Activated naive CD4-positive, alpha-beta T cell treated with anti-CD3 and anti-CD28 coated beads for 36 hours (primary cell): Measurements from ENCODE around the gene TOMM34. TPM values are rescaled to one million over a fixed set of nuclear protein-coding genes. Genes with fewer than 3 reads are reported as not detected.

Source experiments
- CTCF ChIA-PET: fragments of 350-600 bp; sonication (Branson Sonifier 250); formaldehyde crosslinking; loops from one replicate; lab custom pipeline; 2021; ENCODE audit warnings: antibody characterized with exemption; lab: Charles Lee
- DNase-seq: peaks from one replicate; pipeline ENCODE4 v3.0.0-alpha.2; 2020
- H3K27ac Mint-ChIP-seq: one replicate; pipeline ENCODE4 v1.8.0; 2021; ENCODE audit warnings: mild to moderate bottlenecking, mixed read lengths
- H3K27me3 Mint-ChIP-seq: one replicate; pipeline ENCODE4 v1.8.0; 2021; ENCODE audit warnings: low read depth, mixed read lengths
- H3K36me3 Mint-ChIP-seq: one replicate; pipeline ENCODE4 v1.8.0; 2021; ENCODE audit warnings: low read depth, mixed read lengths
- H3K4me1 Mint-ChIP-seq: one replicate; pipeline ENCODE4 v1.8.0; 2021; ENCODE audit warnings: low read depth, mixed read lengths
- H3K4me3 Mint-ChIP-seq: one replicate; pipeline ENCODE4 v1.8.0; 2021; ENCODE audit warnings: mild to moderate bottlenecking, moderate library complexity, mixed read lengths
- H3K9me3 Mint-ChIP-seq: one replicate; pipeline ENCODE4 v1.8.0; 2021; ENCODE audit warnings: mixed read lengths
- intact Hi-C: fragments of 100-400 bp; cut with micrococcal nuclease; formaldehyde crosslinking; loops from one replicate; pipeline ENCODE4 v1.15.1; 2023
- total RNA-seq, 2 experiments: library from RNA; stranded (reverse); gene quantifications; one replicate each; pipeline ENCODE4 v1.2.3, GENCODE V29; 2021

TOMM34 gene
- total RNA-seq, 2 experiments from 2014 or later: 44.0 to 45.9 TPM

DNA sequence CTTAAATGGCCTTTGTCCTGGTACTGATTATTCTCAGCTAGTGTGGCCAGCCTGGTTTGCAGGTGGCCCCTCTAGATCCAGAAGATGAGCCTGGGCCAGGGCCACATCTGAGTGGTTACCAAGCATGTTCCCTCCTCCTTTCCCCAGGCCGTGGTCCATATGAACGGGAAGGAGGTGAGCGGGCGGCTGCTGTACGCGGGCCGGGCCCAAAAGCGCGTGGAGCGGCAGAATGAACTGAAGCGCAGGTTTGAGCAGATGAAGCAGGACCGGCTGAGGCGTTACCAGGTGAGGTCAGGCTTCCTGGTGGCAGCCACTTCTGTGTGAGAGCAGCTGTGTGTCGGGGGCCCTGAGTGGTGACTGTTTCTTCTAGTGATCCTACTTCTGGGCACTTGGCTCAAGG, 38.8 kb downstream of the TOMM34 start:
- Mint-ChIP-seq H3K9me3 (no peaks in the 10 kb centered on the region), H3K36me3 (peaks cover 33% of the 10 kb centered on the region), H3K27ac (no peak overlapping the region), H3K4me1 (no peaks in the 10 kb centered on the region), H3K4me3 (no peak overlapping the region), H3K27me3 (no peaks in the 10 kb centered on the region)
- no peak for DNase-seq
- CTCF ChIA-PET: no interaction called here
- intact Hi-C loops: no loop called here

DNA sequence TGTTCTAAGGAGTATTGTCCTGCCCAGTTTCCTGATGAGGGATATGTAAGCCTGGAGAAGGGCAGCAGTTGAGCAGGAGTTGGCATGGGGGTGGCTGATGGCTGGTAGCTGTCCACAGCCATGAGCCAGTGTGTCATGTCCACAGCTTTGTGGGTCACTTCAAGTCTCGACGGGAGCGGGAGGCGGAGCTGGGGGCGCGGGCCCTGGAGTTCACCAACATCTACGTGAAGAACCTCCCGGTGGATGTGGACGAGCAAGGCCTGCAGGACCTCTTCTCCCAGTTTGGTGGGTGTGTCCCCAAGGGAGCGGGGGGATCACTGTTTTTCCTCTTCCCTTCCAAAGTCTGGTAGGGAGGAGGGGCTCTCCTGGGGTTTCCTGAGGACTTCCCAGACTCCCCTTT, 41.4 kb downstream of the TOMM34 start:
- peaks cover 38% of the 10 kb centered on the region for H3K36me3 Mint-ChIP-seq
- H3K4me1 Mint-ChIP-seq: peaks cover 12% of the 10 kb centered on the region
- H3K27me3 Mint-ChIP-seq: no peaks in the 10 kb centered on the region
- no peak for DNase-seq
- CTCF ChIA-PET: interaction anchor here (1.0 kb wide), 1 partner anchor 177 kb away, joined by 3 read pairs; no protein-coding TSS in a partner anchor
- H3K4me3 Mint-ChIP-seq: no peak overlapping the region
- H3K9me3 Mint-ChIP-seq: no peaks in the 10 kb centered on the region
- H3K27ac Mint-ChIP-seq: no peak overlapping the region
- intact Hi-C loops: no loop called here

DNA sequence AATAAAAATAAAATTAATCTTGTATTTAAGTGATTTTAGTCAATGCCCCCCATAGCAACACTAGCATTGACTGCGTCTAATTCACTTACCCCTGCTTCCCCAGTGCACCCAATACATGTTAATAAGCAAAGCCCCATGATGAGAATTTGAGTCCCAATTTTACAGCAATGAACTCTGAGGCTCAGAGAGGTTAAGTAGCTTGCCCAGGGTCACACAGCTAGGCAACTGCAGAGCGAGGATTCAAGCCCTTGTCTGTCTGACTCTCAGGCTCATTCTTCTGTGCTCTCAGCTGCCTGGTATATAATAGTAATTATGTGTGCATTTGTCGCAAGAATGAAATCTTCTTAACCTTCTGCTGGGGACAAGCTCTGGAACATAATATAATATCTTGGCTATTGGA, 41.9 kb downstream of the TOMM34 start:
- H3K9me3 Mint-ChIP-seq: no peaks in the 10 kb centered on the region

DNA sequence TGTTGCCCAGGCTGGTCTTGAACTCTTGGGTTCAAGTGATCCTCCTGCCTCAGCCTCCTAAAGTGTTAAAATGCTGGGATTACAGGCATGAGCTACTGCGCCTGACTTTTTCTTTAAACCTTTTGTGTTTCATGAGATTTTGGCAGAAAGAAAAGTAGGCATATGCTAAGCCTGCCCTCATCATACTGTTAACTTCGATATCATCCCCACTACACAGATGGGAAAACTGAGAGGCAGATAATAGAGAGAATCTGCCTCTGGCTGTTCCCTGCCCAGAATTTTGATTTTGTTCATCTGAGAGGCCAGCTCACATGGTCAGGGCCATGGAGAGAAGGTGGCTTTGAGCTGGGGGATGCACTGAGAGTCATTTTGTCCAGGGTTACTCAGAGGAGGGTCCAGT, 42.8 kb downstream of the TOMM34 start:
- no peak overlapping the region for H3K27ac Mint-ChIP-seq

More for the DNA sequence above, 41.9 kb downstream of the TOMM34 start:
- no peak for DNase-seq
- no peak overlapping the region for H3K27ac Mint-ChIP-seq
- peaks cover 15% of the 10 kb centered on the region for H3K4me1 Mint-ChIP-seq
- H3K36me3 Mint-ChIP-seq: peaks cover 39% of the 10 kb centered on the region
- no peaks in the 10 kb centered on the region for H3K27me3 Mint-ChIP-seq
- CTCF ChIA-PET: interaction anchor here (1.0 kb wide), 1 partner anchor 178 kb away, joined by 3 read pairs; no protein-coding TSS in a partner anchor
- intact Hi-C loops: no loop called here
- no peak overlapping the region for H3K4me3 Mint-ChIP-seq

DNA sequence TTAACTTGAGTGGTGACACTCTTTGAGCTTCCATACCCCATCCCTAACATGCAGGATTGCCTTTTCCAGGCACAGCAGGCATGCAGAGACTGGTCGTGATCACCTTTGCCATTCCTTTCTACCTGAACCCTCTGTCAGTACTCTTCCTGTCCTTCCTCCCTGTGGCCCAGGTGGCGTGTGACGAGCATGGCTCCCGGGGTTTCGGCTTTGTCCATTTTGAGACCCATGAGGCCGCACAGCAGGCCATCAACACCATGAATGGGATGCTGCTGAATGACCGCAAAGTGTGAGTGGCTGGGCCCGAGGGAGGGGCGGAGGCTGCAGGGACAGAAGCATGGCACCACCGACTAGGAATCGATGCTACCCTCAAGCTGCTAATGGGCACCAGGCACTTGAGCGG, 43.6 kb downstream of the TOMM34 start:
- peaks cover 17% of the 10 kb centered on the region for H3K4me1 Mint-ChIP-seq
- no peaks in the 10 kb centered on the region for H3K9me3 Mint-ChIP-seq

More for the DNA sequence above, 42.8 kb downstream of the TOMM34 start:
- Mint-ChIP-seq H3K36me3 (peaks cover 38% of the 10 kb centered on the region), H3K27me3 (no peaks in the 10 kb centered on the region), H3K4me1 (peaks cover 15% of the 10 kb centered on the region), H3K4me3 (no peak overlapping the region), H3K9me3 (no peaks in the 10 kb centered on the region)
- CTCF ChIA-PET: interaction anchor here (1.0 kb wide), 1 partner anchor 179 kb away, joined by 3 read pairs; no protein-coding TSS in a partner anchor
- intact Hi-C loops: no loop called here
- DNase-seq: no peak

DNA sequence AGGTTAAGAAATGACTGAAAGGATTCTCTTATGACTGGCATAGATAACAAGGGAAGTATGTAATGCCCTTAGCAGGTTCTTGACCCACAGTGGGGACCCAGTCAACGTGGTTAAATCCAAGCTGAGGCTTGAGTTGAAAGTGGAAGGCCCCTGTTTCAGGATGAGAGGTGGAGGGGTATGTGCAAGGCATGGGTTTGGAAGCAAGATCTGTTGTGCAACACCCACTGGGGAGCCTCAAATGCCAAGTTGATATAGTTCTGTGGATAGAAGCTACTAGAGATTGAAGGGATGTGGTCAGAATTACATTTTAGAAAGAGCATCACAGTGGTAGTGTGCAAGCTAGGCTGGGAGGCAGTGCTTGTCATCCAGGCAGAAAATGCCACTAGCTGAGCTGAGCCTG, 45.3 kb downstream of the TOMM34 start:
- Mint-ChIP-seq H3K36me3 (peaks cover 29% of the 10 kb centered on the region), H3K27me3 (no peaks in the 10 kb centered on the region), H3K4me3 (no peak overlapping the region), H3K9me3 (no peaks in the 10 kb centered on the region), H3K27ac (no peak overlapping the region), H3K4me1 (peaks cover 26% of the 10 kb centered on the region)
- CTCF ChIA-PET: interaction anchor here (0.7 kb wide), 1 partner anchor 178 kb away, joined by 3 read pairs; no protein-coding TSS in a partner anchor
- intact Hi-C loops: no loop called here
- peak; percentile 18 for DNase-seq

More for the DNA sequence above, 43.6 kb downstream of the TOMM34 start:
- Mint-ChIP-seq H3K36me3 (peaks cover 34% of the 10 kb centered on the region), H3K4me3 (no peak overlapping the region), H3K27ac (no peak overlapping the region), H3K27me3 (no peaks in the 10 kb centered on the region)
- intact Hi-C loops: no loop called here
- CTCF ChIA-PET: interaction anchor here (0.6 kb wide), 1 partner anchor 188 kb away, joined by 3 read pairs; no protein-coding TSS in a partner anchor
- DNase-seq: no peak

DNA sequence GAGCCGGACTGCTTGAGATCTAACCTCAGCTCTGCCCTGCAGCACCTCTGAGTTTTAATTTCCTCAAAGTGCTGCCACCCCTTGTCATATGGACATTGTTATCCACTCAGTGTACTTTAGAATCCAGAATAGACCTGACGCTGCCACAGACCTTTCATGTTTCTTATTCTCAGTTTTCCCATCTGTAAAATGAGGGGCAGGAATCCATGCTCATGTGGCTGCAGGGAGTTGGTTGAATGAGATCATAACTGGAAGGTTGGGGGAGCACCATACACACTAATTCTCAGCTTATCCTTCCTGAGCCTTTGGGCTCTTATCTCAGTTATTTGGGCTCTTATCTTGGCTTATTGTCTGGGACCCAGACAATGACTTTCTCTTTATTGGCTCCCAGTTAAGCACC, 48.0 kb downstream of the TOMM34 start:
- Mint-ChIP-seq H3K27ac (no peak overlapping the region), H3K4me3 (no peak overlapping the region), H3K36me3 (peaks cover 26% of the 10 kb centered on the region), H3K9me3 (no peaks in the 10 kb centered on the region), H3K4me1 (peaks cover 37% of the 10 kb centered on the region), H3K27me3 (no peaks in the 10 kb centered on the region)
- no peak for DNase-seq
- intact Hi-C loops: no loop called here
- CTCF ChIA-PET: interaction anchor here (1.0 to 1.5 kb wide), 2 partner anchors 39 to 181 kb away, joined by 3 read pairs; no protein-coding TSS in a partner anchor

DNA sequence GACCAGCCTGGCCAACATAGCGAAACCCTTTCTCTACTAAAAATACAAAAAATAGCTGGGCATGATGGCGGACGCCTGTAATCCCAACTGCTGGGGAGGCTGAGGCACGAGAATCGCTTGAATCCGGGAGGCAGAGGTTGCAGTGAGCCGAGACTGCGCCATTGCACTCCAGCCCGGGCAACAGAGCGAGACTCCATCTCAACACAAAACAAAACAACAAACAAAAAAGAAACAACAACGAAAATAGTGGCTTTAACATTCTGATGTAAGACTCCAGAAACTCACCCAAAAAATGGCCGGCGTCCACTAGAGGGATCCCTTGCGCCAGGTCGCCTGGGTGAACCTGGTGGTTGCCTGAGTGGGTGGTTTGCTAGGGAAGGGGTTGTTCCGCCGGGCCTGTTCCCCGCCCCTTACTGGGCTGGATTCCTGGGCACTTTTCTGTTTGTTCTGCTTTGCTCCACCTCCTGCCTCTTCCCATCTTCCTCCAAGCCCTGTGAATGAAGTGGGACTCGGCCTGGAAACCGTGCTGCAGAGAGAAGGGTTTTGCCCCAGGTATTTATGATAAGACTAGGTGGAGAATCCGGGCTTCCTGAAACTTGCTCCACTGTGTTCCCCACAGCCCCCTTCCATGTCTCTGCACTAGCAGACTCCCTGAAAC, 48.8 kb downstream of the TOMM34 start:
- CTCF ChIA-PET: interaction anchor here (1.0 to 2.5 kb wide), 4 partner anchors 40 to 381 kb away, joined by 3 to 12 read pairs (median 4); no protein-coding TSS in a partner anchor
- Mint-ChIP-seq H3K36me3 (peaks cover 30% of the 10 kb centered on the region), H3K4me3 (peak overlapping the region; percentile 60), H3K4me1 (peaks cover 37% of the 10 kb centered on the region), H3K27ac (no peak overlapping the region), H3K27me3 (no peaks in the 10 kb centered on the region), H3K9me3 (no peaks in the 10 kb centered on the region)
- intact Hi-C loops: loop anchor here (2.0 kb wide), 1 partner anchor 185 kb away; no protein-coding TSS in a partner anchor
- DNase-seq: peak; percentile 75

DNA sequence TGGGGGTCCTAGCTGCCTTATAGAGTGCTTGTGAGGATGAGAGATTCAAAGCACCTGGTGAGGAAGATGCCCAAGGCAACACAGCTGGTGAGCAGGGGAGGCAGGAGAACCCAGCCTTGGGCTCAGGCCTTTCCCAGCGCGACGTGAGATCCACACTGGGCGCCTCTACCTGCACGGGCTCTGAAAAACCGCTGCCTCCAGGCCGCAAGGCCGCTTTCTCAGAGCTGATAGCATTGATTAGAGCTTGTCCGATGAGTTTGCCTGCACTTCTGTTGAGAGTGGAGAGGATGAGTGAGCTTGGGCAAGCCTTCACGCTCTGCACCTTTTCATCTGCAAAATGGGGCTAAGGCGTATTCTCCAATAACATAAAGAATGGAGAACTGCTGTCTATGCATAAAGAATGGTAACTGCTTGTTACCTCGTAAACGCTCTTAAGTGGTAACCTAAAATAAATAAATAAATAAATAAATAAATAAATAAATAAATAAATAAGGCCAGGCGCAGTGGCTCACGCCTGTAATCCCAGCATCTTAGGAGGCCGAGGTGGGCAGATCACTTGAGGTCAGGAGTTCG, 49.4 kb downstream of the TOMM34 start:
- Mint-ChIP-seq H3K4me1 (peaks cover 37% of the 10 kb centered on the region), H3K36me3 (peaks cover 35% of the 10 kb centered on the region), H3K4me3 (peak overlapping the region; percentile 88), H3K27ac (no peak overlapping the region), H3K27me3 (no peaks in the 10 kb centered on the region), H3K9me3 (no peaks in the 10 kb centered on the region)
- CTCF ChIA-PET: interaction anchor here (1.3 to 2.5 kb wide), 4 partner anchors 18 to 382 kb away, joined by 3 to 12 read pairs (median 5); no protein-coding TSS in a partner anchor
- DNase-seq: no peak
- intact Hi-C loops: loop anchor here (1.0 to 2.0 kb wide), 2 partner anchors 49 to 186 kb away; no protein-coding TSS in a partner anchor

DNA sequence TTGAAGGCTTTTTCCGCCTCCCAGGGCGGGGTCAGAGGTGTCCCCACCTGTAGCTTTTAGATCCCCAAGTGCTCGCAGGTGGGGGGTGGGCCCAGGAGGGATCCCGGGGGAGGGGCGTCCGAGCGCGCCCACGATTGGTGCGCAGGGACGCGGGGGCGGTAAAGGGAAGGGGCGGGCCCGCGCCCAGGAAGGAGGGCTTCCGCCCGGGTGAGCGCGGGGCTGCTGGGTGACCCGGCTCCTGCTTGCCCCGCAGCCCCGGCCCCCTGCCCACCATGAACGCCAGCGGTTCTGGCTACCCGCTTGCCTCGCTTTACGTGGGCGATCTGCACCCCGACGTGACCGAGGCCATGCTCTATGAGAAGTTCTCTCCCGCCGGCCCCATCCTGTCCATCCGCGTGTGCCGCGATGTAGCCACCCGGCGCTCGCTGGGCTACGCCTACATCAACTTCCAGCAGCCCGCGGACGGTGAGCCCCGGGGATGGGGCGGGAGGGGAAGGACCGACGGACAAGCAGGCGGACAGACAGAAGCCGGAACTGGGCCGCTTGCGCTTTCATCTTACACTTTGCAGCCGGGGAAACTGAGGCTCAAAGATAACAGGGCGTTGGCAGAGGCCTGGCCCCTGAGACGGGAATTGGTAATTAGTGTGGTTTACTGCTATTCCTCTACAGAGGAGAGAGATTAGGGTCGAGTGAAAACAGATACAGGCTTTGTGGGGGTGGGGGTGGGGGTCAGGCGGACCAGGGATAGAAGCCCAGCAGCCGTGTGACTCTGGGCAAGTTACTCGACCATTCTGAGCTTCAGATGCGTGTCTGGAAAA, 50.1 kb downstream of the TOMM34 start, which contains the start of gene PABPC1L:
Gene PABPC1L (plus strand): TSS at position 189 of the 818 bp plus-strand sequence. CDS start 84 bp downstream, at position 273.
- no peaks in the 10 kb centered on the region for H3K9me3 Mint-ChIP-seq
- H3K4me1 Mint-ChIP-seq: peaks cover 35% of the 10 kb centered on the region
- H3K4me3 Mint-ChIP-seq: peak within 1 kb of the TSS; percentile 88
- peaks cover 36% of the 10 kb centered on the region for H3K36me3 Mint-ChIP-seq
- no peaks in the 10 kb centered on the region for H3K27me3 Mint-ChIP-seq
- H3K27ac Mint-ChIP-seq: peak within 1 kb of the TSS; percentile 66
- CTCF ChIA-PET: interaction anchor here (1.2 to 2.5 kb wide), 4 partner anchors 17 to 383 kb away, joined by 4 to 12 read pairs (median 5); no protein-coding TSS in a partner anchor
- peak; percentile 81 for DNase-seq
- intact Hi-C loops: loop anchor here (1.0 to 2.0 kb wide), 3 partner anchors 24 to 187 kb away; no protein-coding TSS in a partner anchor

DNA sequence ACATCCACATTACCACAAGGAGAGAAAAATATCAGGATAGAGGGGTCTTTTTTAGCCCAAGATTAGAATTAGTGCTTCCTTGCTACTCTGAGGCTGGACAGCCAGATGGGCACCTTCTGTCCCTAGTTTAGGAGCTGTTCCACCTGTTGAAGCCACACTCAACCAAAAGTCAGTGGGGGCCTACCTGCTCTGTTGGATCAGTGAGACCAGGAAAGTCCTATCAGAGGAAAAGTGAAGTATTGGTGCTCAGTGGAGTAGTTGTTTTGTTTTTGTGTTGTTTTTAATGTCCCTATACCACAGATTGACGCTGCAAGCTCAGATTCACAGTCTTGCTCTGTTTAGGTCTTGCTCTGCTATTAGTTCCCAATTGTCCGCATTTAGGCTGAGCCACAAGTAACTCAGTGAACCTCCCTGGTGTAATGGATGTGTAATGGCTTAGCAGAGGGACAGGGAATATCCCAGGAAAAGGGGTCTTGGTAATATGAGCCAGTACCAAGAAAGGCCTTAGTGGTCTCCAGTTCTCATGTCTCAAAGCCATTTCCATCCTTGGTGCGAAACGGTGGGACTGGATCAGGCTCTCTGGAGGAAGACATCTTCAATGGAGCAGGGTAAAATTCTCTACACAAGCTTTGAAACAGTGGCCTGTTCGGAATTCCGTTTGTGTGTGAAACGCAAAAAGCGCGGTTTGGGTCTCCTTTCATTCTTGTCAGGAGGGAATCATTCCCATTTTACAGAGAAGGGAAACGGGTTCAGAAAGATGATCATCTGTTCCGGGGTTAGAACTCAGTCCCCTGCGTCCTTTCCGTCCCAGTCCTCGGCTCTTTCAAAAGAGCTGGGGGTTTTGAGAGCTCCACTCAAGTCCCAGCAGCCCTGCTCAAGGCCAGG, 51.0 kb downstream of the TOMM34 start:
- no peaks in the 10 kb centered on the region for H3K27me3 Mint-ChIP-seq
- H3K27ac Mint-ChIP-seq: peak overlapping the region; percentile 66
- no peak for DNase-seq
- CTCF ChIA-PET: interaction anchor here (1.2 to 2.5 kb wide), 5 partner anchors 17 to 1636 kb away, joined by 3 to 12 read pairs (median 4); no protein-coding TSS in a partner anchor
- intact Hi-C loops: loop anchor here (1.0 kb wide), 1 partner anchor 23 kb away; no protein-coding TSS in a partner anchor
- no peaks in the 10 kb centered on the region for H3K9me3 Mint-ChIP-seq
- H3K4me3 Mint-ChIP-seq: peak overlapping the region; percentile 88
- H3K4me1 Mint-ChIP-seq: peaks cover 27% of the 10 kb centered on the region
- H3K36me3 Mint-ChIP-seq: peaks cover 36% of the 10 kb centered on the region
